RWPE2 (cell line): ENCODE results near the gene TDRD12.
"Not testable (repeated sequence)": the region's sequence is repeated elsewhere in the genome, so short reads cannot be mapped to it uniquely, and the experiment has no call there.

ENCODE experiments used
- ATAC-seq: fragments of 200-7000 bp; cut with Tn5 transposase; 3 replicates; pipeline ENCODE4 v1.9.1; 2021; ENCODE audit warnings: low read depth
- DNase-seq: peaks from one replicate; pipeline ENCODE4 v3.0.0-alpha.2; 2020; ENCODE audit warnings: low spot score
- H3K27ac ChIP-seq: fragments of 450-650 bp; 2 replicates; pipeline ENCODE4 v1.5.1; 2017; ENCODE audit warnings: mild to moderate bottlenecking; ENCODE audit not compliant: poor library complexity, severe bottlenecking
- H3K27me3 ChIP-seq: fragments of 250-450 bp; sonication (Bioruptor Pico); 2 replicates; pipeline ENCODE4 v1.5.1; 2021; ENCODE audit warnings: mild to moderate bottlenecking, moderate library complexity; ENCODE audit not compliant: insufficient read depth, poor library complexity, severe bottlenecking
- H3K36me3 ChIP-seq: fragments of 250-450 bp; sonication (Bioruptor Pico); 2 replicates; pipeline ENCODE4 v1.5.1; 2020; ENCODE audit warnings: low read depth, mild to moderate bottlenecking, moderate library complexity
- H3K4me1 ChIP-seq: fragments of 250-450 bp; sonication (Bioruptor Pico); 2 replicates; pipeline ENCODE4 v1.5.1; 2021; ENCODE audit warnings: mild to moderate bottlenecking, moderate library complexity; ENCODE audit not compliant: insufficient read depth, poor library complexity, severe bottlenecking
- H3K4me3 ChIP-seq: fragments of 250-450 bp; sonication (Bioruptor Pico); 2 replicates; pipeline ENCODE4 v1.5.1; 2021; ENCODE audit warnings: mild to moderate bottlenecking, moderate library complexity; ENCODE audit not compliant: severe bottlenecking
- H3K9me3 ChIP-seq: fragments of 250-450 bp; sonication (Bioruptor Pico); 2 replicates; pipeline ENCODE4 v1.5.1; 2021; ENCODE audit warnings: mild to moderate bottlenecking, moderate library complexity; ENCODE audit not compliant: severe bottlenecking
- TF ChIP-seq, protein P1 (sequence below): fragments of 450-650 bp; IDR thresholded peaks from one replicate; pipeline ENCODE4 v1.5.1; 2017; ENCODE audit warnings: mild to moderate bottlenecking, moderate library complexity; ENCODE audit not compliant: poor library complexity, severe bottlenecking

TDRD12 gene

DNA sequence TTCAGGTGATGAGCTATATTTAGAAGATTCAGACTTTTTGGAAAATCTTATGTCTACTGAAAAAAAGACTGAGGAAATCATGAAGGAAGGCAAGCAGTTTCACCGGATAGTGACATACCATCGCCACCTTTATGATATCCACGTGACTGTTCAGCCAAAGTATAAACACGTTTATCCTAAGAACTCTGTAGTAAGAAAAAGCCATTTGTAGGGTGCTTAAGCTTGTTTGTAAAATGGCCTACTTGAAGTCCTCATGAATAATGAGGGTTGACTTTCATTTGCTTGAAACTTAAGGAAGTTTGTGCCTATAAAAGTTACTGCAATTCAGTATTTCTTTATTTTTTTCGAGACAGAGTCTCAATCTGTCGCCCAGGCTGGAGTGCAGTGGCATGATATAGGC, 7.8 kb upstream of the TDRD12 start:
- Histone ChIP-seq H3K36me3 (peaks cover 52% of the 10 kb centered on the region), H3K9me3 (no peaks in the 10 kb centered on the region), H3K27me3 (no peaks in the 10 kb centered on the region), H3K4me1 (no peaks in the 10 kb centered on the region), H3K4me3 (no peak overlapping the region), H3K27ac (no peak overlapping the region)
- ATAC-seq (no peak), DNase-seq (no peak)
- TF ChIP-seq, protein P1, sequence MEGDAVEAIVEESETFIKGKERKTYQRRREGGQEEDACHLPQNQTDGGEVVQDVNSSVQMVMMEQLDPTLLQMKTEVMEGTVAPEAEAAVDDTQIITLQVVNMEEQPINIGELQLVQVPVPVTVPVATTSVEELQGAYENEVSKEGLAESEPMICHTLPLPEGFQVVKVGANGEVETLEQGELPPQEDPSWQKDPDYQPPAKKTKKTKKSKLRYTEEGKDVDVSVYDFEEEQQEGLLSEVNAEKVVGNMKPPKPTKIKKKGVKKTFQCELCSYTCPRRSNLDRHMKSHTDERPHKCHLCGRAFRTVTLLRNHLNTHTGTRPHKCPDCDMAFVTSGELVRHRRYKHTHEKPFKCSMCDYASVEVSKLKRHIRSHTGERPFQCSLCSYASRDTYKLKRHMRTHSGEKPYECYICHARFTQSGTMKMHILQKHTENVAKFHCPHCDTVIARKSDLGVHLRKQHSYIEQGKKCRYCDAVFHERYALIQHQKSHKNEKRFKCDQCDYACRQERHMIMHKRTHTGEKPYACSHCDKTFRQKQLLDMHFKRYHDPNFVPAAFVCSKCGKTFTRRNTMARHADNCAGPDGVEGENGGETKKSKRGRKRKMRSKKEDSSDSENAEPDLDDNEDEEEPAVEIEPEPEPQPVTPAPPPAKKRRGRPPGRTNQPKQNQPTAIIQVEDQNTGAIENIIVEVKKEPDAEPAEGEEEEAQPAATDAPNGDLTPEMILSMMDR: no peak

DNA sequence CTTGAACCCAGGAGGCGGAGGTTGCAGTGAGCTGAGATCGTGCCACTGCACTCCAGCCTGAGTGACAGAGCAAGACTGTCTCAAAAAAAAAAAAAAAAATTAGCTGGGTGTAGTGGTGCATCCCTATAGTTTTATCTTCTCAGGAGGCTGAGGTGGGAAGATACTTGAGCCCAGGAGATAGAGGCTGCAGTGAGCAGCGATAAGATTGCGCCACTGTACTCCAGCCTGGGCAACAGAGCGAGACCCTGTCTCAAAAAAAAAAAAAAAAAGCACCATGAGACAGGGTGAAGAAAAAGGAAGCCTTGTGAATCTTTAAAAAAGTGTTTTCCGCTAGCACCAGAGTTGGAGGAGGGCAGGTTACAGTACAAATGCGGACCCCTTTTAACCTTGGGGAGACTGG, 3.4 kb upstream of the TDRD12 start:
- not testable (repeated sequence) for H3K4me3 ChIP-seq, H3K27ac ChIP-seq, H3K4me1 ChIP-seq, H3K9me3 ChIP-seq, H3K27me3 ChIP-seq, DNase-seq, ATAC-seq
- H3K36me3 ChIP-seq: peaks cover 33% of the 10 kb centered on the region

DNA sequence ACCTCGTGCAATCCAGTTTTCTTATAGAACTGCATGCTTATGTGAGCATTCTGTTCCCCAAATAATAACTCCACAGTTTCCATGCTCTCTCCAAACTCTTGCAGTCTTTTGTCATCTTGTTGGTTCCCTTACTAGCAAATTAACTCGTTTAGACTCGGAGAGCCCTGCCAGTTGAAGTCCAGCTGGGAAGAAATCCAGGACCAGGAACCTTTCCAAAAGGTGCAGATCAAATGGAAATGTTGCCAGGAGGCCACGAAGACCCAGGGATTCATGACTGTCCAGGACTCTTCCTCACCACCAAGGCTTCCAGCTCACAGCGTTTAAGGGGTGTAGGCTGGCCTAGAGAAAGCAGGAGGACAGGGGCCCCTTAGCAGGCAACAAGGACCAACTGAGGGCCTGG, 2.1 kb upstream of the TDRD12 start:
- Histone ChIP-seq H3K4me3 (no peak overlapping the region), H3K27me3 (no peaks in the 10 kb centered on the region), H3K27ac (no peak overlapping the region), H3K4me1 (no peaks in the 10 kb centered on the region), H3K9me3 (no peaks in the 10 kb centered on the region), H3K36me3 (peaks cover 23% of the 10 kb centered on the region)
- ATAC-seq (no peak), DNase-seq (no peak)
- TF ChIP-seq, protein P1: no peak

DNA sequence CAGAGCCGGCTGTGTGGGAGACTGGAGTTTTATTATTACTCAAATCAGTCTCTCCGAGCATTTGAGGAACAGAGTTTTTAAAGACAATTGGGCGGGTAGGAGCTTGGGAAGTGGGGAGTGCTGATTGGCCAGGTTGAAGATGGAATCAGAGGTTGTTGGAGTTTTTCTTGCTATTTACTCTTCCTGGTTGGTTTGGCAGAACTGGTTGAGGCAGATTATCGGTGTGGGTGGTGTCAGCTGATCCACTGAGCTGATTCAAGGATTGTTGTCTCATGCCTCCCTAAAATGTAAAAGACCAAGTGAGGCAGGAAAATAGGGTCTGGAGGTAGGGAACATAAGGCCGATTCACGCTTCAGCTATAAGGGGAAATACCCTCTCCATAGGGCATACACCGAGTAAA, 1.3 kb upstream of the TDRD12 start:
- no peak for DNase-seq
- H3K9me3 ChIP-seq: no peaks in the 10 kb centered on the region
- H3K27me3 ChIP-seq: no peaks in the 10 kb centered on the region
- H3K4me3 ChIP-seq: no peak overlapping the region
- peaks cover 15% of the 10 kb centered on the region for H3K36me3 ChIP-seq
- no peaks in the 10 kb centered on the region for H3K4me1 ChIP-seq
- no peak overlapping the region for H3K27ac ChIP-seq
- TF ChIP-seq, protein P1: no peak
- ATAC-seq: no peak

DNA sequence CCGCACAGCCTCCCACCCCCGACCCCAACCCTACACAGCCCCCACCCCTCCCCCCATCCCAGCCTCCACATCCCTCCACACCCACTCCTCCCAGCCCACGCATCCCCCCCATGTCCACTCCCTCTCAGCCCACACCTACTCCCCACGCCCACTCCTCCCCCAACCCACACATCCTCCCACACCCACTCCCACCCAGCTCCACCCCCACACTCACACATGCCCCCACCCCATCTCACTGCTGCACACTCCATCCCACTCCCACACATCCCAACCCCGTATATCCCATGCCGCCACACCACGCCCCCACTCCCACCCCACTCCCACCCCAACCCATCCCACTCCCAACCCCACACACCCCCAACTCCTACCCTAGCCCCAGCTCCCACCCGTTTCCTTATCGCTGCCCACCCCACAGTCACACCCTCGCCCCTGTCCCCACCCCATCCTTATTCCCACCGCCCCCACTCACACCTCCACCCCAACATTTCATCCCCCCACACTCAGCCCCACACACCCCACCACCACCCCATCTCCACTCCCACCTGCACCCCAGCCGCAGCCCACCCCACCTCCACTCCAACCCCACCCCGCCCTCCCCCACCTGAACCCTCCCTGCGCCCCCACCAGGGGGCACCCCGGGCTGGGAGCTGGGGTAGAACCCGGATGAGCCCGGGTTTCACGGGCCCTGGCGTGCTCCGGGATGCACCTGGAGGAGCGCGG, 809 bp downstream of the TDRD12 start:
- Histone ChIP-seq H3K27ac (no peak overlapping the region), H3K9me3 (no peaks in the 10 kb centered on the region), H3K4me3 (no peak overlapping the region), H3K27me3 (no peaks in the 10 kb centered on the region), H3K36me3 (no peaks in the 10 kb centered on the region), H3K4me1 (no peaks in the 10 kb centered on the region)
- no peak for DNase-seq
- no peak for ATAC-seq
- TF ChIP-seq, protein P1: no peak
